ENCODE measurements around the gene NOS2.
"Not testable (repeated sequence)": the region's sequence is repeated elsewhere in the genome, so short reads cannot be mapped to it uniquely, and the experiment has no call there.

DNA sequence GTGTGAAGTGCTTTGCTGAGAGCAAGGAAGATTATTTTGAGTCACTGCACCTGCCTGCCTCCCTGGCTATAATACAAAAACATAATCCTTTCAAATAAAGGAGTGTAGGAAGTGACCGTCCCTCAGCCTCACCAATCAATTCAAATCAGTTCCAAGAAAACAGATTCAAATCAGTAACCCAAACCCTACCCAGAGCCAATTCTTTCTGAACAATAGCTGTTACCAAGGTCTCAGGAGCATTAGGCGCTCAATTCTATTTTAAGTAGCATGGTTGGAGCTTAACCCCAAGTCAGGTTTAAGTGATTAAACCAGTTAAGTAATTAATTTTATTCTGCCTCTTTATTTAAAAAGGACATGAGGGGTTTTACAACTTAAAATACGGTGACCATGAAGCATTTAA, 38.3 kb upstream of the NOS2 start:
- TF ChIP-seq, protein P1, sequence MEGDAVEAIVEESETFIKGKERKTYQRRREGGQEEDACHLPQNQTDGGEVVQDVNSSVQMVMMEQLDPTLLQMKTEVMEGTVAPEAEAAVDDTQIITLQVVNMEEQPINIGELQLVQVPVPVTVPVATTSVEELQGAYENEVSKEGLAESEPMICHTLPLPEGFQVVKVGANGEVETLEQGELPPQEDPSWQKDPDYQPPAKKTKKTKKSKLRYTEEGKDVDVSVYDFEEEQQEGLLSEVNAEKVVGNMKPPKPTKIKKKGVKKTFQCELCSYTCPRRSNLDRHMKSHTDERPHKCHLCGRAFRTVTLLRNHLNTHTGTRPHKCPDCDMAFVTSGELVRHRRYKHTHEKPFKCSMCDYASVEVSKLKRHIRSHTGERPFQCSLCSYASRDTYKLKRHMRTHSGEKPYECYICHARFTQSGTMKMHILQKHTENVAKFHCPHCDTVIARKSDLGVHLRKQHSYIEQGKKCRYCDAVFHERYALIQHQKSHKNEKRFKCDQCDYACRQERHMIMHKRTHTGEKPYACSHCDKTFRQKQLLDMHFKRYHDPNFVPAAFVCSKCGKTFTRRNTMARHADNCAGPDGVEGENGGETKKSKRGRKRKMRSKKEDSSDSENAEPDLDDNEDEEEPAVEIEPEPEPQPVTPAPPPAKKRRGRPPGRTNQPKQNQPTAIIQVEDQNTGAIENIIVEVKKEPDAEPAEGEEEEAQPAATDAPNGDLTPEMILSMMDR (IDR thresholded peaks at IDR 0.05): not testable (repeated sequence)
- TF ChIP-seq POLR2A, EP300 (IDR thresholded peaks at IDR 0.05): not testable (repeated sequence)

Data from ovary (tissue), 3 donors.